Astrocyte (in vitro differentiated cells and primary cell): Measurements from ENCODE around the gene KCNJ11. TPM values are rescaled to one million over a fixed set of nuclear protein-coding genes. Genes with fewer than 3 reads are reported as not detected.

Source experiments
- DNase-seq: peaks from one replicate; pipeline ENCODE4 v3.0.0-alpha.2; 2010; ENCODE audit warnings: low read depth
- FAIRE-seq: peaks from 2 replicates; lab custom pipeline; 2011; peaks lifted over from hg19 to GRCh38; lab: Jason Lieb, UNC
- H2AFZ ChIP-seq: 2 replicates; pipeline ENCODE4 v1.6.0; 2012; ENCODE audit warnings: low read depth, low read length, inconsistent platforms
- H3K27ac ChIP-seq: 2 replicates; pipeline ENCODE4 v1.5.1; 2011; ENCODE audit warnings: low read depth, low read length, inconsistent platforms
- H3K27me3 ChIP-seq: 2 replicates; pipeline ENCODE4 v1.6.0; 2011; ENCODE audit warnings: low read length, inconsistent platforms; ENCODE audit not compliant: insufficient read depth
- H3K36me3 ChIP-seq: 2 replicates; pipeline ENCODE4 v1.5.1; 2011; ENCODE audit warnings: low read length, inconsistent platforms; ENCODE audit not compliant: insufficient read depth
- H3K4me1 ChIP-seq: 2 replicates; pipeline ENCODE4 v1.5.1; 2011; ENCODE audit warnings: low read length, inconsistent platforms; ENCODE audit not compliant: insufficient read depth
- H3K4me2 ChIP-seq: 2 replicates; pipeline ENCODE4 v1.6.0; 2012; ENCODE audit warnings: low read length, inconsistent platforms
- H3K4me3 ChIP-seq: 2 replicates; pipeline ENCODE4 v1.5.1; 2011; ENCODE audit warnings: low read depth, mild to moderate bottlenecking, low read length, inconsistent platforms; ENCODE audit not compliant: insufficient read depth
- H3K79me2 ChIP-seq: 2 replicates; pipeline ENCODE4 v1.6.0; 2012; ENCODE audit warnings: mild to moderate bottlenecking, low read length, inconsistent platforms; ENCODE audit not compliant: insufficient read depth
- H3K9ac ChIP-seq: 2 replicates; pipeline ENCODE4 v1.6.0; 2012; ENCODE audit warnings: mild to moderate bottlenecking, low read length, inconsistent platforms
- H3K9me3 ChIP-seq: 2 replicates; pipeline ENCODE4 v1.5.1; 2012; ENCODE audit warnings: low read depth, mild to moderate bottlenecking, low read length, inconsistent platforms; ENCODE audit not compliant: insufficient read depth
- H4K20me1 ChIP-seq: 2 replicates; pipeline ENCODE4 v1.6.0; 2012; ENCODE audit warnings: low read length, inconsistent platforms; ENCODE audit not compliant: insufficient read depth
- H3K27ac Mint-ChIP-seq: one replicate; pipeline ENCODE4 v1.8.0; 2021; ENCODE audit warnings: mild to moderate bottlenecking, mixed read lengths; ENCODE audit not compliant: unreplicated experiment
- H3K27me3 Mint-ChIP-seq: one replicate; pipeline ENCODE4 v1.8.0; 2021; ENCODE audit warnings: low read depth, mixed read lengths; ENCODE audit not compliant: unreplicated experiment
- H3K36me3 Mint-ChIP-seq: one replicate; pipeline ENCODE4 v1.8.0; 2021; ENCODE audit warnings: low read depth, mixed read lengths; ENCODE audit not compliant: unreplicated experiment
- H3K4me1 Mint-ChIP-seq: one replicate; pipeline ENCODE4 v1.8.0; 2021; ENCODE audit warnings: low read depth, mixed read lengths; ENCODE audit not compliant: unreplicated experiment
- H3K4me3 Mint-ChIP-seq: one replicate; pipeline ENCODE4 v1.8.0; 2021; ENCODE audit warnings: mild to moderate bottlenecking, moderate library complexity, mixed read lengths; ENCODE audit not compliant: unreplicated experiment
- H3K9me3 Mint-ChIP-seq: one replicate; pipeline ENCODE4 v1.8.0; 2021; ENCODE audit warnings: mild to moderate bottlenecking, mixed read lengths; ENCODE audit not compliant: unreplicated experiment
- CTCF ChIP-seq: IDR thresholded peaks from 2 replicates; pipeline ENCODE4 v1.5.1; 2011; ENCODE audit warnings: low read depth, mild to moderate bottlenecking, inconsistent platforms, low read length, moderate library complexity; ENCODE audit not compliant: insufficient read depth
- EZH2 ChIP-seq: IDR thresholded peaks from 2 replicates; pipeline ENCODE4 v1.6.1; 2012; ENCODE audit warnings: mild to moderate bottlenecking, low read length, inconsistent platforms; ENCODE audit not compliant: insufficient read depth
- total RNA-seq: library from RNA; stranded (reverse); gene quantifications from 2 replicates; pipeline ENCODE4 v1.2.1, GENCODE V29; 2021

The KCNJ11 gene
- total RNA-seq, 1 donor from 2014 or later, result 0.43 TPM

DNA sequence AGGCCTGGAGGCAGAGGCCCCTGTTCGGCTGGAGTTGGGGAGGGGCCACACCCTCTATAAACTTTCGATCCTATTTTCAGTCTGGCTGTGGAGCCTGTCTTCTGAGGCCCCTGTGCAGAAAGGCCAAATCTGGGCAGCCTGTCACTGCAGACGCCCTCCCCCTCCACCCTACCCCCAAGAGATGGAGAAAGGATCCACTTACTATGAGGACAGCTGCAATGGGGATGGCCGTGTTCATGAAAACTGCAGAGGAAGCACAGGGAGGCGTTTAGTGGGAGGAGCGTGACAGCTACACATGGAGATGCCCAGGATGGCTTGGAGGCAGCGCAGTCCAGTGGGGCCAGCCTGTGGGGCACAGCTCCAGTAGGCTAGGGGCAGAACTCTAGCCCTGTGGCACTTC is 43.5 kb upstream of the KCNJ11 start:
- Mint-ChIP-seq H3K27ac (no peak overlapping the region), H3K4me3 (no peak overlapping the region), H3K4me1 (peaks cover 5% of the 10 kb centered on the region), H3K9me3 (peaks cover 2% of the 10 kb centered on the region), H3K36me3 (no peaks in the 10 kb centered on the region), H3K27me3 (peaks cover 24% of the 10 kb centered on the region)
- Histone ChIP-seq H3K4me1 (no peaks in the 10 kb centered on the region), H3K4me2 (no peak overlapping the region), H3K4me3 (no peak overlapping the region), H2AFZ (no peak overlapping the region), H3K27ac (no peak overlapping the region), H3K27me3 (no peaks in the 10 kb centered on the region), H4K20me1 (no peaks in the 10 kb centered on the region), H3K9me3 (no peaks in the 10 kb centered on the region), H3K36me3 (no peaks in the 10 kb centered on the region), H3K9ac (no peak overlapping the region), H3K79me2 (no peaks in the 10 kb centered on the region)
- FAIRE-seq (no peak), DNase-seq (no peak)
- no peak for TF ChIP-seq EZH2
- no peak for TF ChIP-seq CTCF

GRCh38 chr11:17431139-17431538 is 42.7 kb upstream of the KCNJ11 start:
- H3K9me3 ChIP-seq, result no peaks in the 10 kb centered on the region
- peaks cover 2% of the 10 kb centered on the region for H3K9me3 Mint-ChIP-seq
- no peak for DNase-seq
- H3K9ac ChIP-seq, result no peak overlapping the region
- no peak for FAIRE-seq
- H3K27ac Mint-ChIP-seq, result no peak overlapping the region
- no peak overlapping the region for H3K4me2 ChIP-seq
- H3K4me3 Mint-ChIP-seq, result no peak overlapping the region
- H3K27me3 ChIP-seq, result no peaks in the 10 kb centered on the region
- H3K36me3 ChIP-seq, result no peaks in the 10 kb centered on the region
- H4K20me1 ChIP-seq, result no peaks in the 10 kb centered on the region
- H3K27me3 Mint-ChIP-seq, result peaks cover 27% of the 10 kb centered on the region
- no peaks in the 10 kb centered on the region for H3K4me1 ChIP-seq
- H3K79me2 ChIP-seq, result no peaks in the 10 kb centered on the region
- TF ChIP-seq EZH2, result no peak
- TF ChIP-seq CTCF, result no peak
- no peak overlapping the region for H2AFZ ChIP-seq
- H3K4me1 Mint-ChIP-seq, result peaks cover 5% of the 10 kb centered on the region
- no peak overlapping the region for H3K27ac ChIP-seq
- no peak overlapping the region for H3K4me3 ChIP-seq
- no peaks in the 10 kb centered on the region for H3K36me3 Mint-ChIP-seq

DNA sequence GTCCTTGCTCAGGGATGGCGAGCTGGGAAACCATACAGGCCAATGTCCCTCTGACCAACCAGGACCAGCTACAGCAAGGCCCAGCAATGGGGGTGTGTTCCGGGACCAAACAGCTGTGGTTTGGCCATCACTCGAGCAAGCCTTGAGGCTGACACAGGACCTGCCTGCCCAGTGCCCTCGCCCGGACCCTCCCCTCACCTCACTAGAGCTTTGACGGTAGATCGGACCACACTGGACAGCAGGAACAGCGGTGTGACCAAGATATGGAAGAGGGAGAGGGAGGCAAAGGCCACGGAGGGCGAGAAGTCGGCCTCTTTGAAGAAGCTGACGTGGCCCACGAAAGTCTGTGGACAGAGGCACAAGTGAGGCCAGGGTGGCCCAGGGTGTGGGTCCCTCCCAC is 42.2 kb upstream of the KCNJ11 start:
- Mint-ChIP-seq H3K27ac (no peak overlapping the region), H3K9me3 (peaks cover 2% of the 10 kb centered on the region), H3K4me1 (peaks cover 5% of the 10 kb centered on the region), H3K36me3 (no peaks in the 10 kb centered on the region), H3K4me3 (no peak overlapping the region), H3K27me3 (peaks cover 27% of the 10 kb centered on the region)
- FAIRE-seq, result no peak
- H3K4me1 ChIP-seq, result no peaks in the 10 kb centered on the region
- H3K9ac ChIP-seq, result no peak overlapping the region
- no peak overlapping the region for H3K4me2 ChIP-seq
- DNase-seq, result no peak
- H2AFZ ChIP-seq, result no peak overlapping the region
- H3K79me2 ChIP-seq, result no peaks in the 10 kb centered on the region
- H3K27ac ChIP-seq, result no peak overlapping the region
- no peaks in the 10 kb centered on the region for H3K9me3 ChIP-seq
- no peaks in the 10 kb centered on the region for H3K36me3 ChIP-seq
- H3K27me3 ChIP-seq, result no peaks in the 10 kb centered on the region
- no peaks in the 10 kb centered on the region for H4K20me1 ChIP-seq
- TF ChIP-seq EZH2, result no peak
- TF ChIP-seq CTCF, result no peak
- no peak overlapping the region for H3K4me3 ChIP-seq
